Testis (tissue), 2 donors: ENCODE results near the gene LAMTOR1.

Experiments
- CTCF ChIP-seq, 3 experiments: fragments of 450-650 bp in 2 of 3; fragments of 200-600 bp in 1 of 3; sonication (generic) in 1 of 3; IDR thresholded peaks; one replicate each; pipeline ENCODE4 v1.5.1; 2016 to 2019; ENCODE audit warnings: antibody characterized with exemption in 3 of 3, mild to moderate bottlenecking in 2 of 3, moderate library complexity in 1 of 3
- POLR2A ChIP-seq: fragments of 450-650 bp; IDR thresholded peaks from one replicate; pipeline ENCODE4 v1.6.1; 2017; ENCODE audit warnings: antibody characterized with exemption, mild to moderate bottlenecking, moderate library complexity

GRCh38 chr11:72112978-72113808 lies 10.1 kb upstream of the LAMTOR1 start:
- TF ChIP-seq CTCF (IDR thresholded peaks at IDR 0.05) (peak in 1 of 3 experiments; percentile 0), POLR2A (no peak)
